NT2/D1 (cell line): ENCODE results near the gene ATCAY.

Source experiments
- SUZ12 ChIP-seq: IDR thresholded peaks from 2 replicates; pipeline ENCODE4 v1.6.1; 2011; ENCODE audit not compliant: insufficient read length, insufficient read depth; ENCODE audit errors: extremely low read depth
- YY1 ChIP-seq: IDR thresholded peaks from 2 replicates; pipeline ENCODE4 v1.6.1; 2011; ENCODE audit not compliant: insufficient read length, insufficient read depth

GRCh38 chr19:3975637-3976087, 95.2 kb downstream of the ATCAY start:
- TF ChIP-seq YY1 = no peak
- no peak for TF ChIP-seq SUZ12
